Sigmoid colon (tissue), 7 donors: Measurements from ENCODE around the gene AKR1C4. TPM values are rescaled to one million over a fixed set of nuclear protein-coding genes. Genes with fewer than 3 reads are reported as not detected.
"Not testable (repeated sequence)": the region's sequence is repeated elsewhere in the genome, so short reads cannot be mapped to it uniquely, and the experiment has no call there.

Source experiments
- DNase-seq: peaks from one replicate; pipeline ENCODE4 v3.0.0-alpha.2; 2019
- H3K27ac ChIP-seq, 4 donors: fragments of 200-600 bp; sonication (generic); one replicate each; pipeline ENCODE4 v1.5.1; 2016 to 2019; ENCODE audit warnings: mild to moderate bottlenecking in 1 of 4
- H3K27me3 ChIP-seq, 3 donors: fragments of 200-600 bp; sonication (generic); one replicate each; pipeline ENCODE4 v1.5.1; 2019; ENCODE audit warnings: mild to moderate bottlenecking in 1 of 3
- H3K36me3 ChIP-seq, 4 donors: fragments of 200-600 bp; sonication (generic); one replicate each; pipeline ENCODE4 v1.5.1; 2016 to 2019
- H3K4me1 ChIP-seq, 4 donors: fragments of 200-600 bp; sonication (generic); one replicate each; pipeline ENCODE4 v1.5.1; 2017 to 2019
- H3K4me3 ChIP-seq, 4 donors: fragments of 200-600 bp; sonication (generic); one replicate each; pipeline ENCODE4 v1.5.1; 2017 to 2019; ENCODE audit warnings: mild to moderate bottlenecking in 2 of 4, moderate library complexity in 1 of 4
- H3K9me3 ChIP-seq, 4 donors: fragments of 200-600 bp in 3 of 4; sonication (generic) in 3 of 4; one replicate each; pipeline versions ENCODE4 v1.5.1 to v1.6.1; 2013 to 2019
- CTCF ChIP-seq, 4 experiments: fragments of 450-650 bp in 3 of 4; fragments of 200-600 bp in 1 of 4; IDR thresholded peaks; one replicate each; pipeline ENCODE4 v1.5.1; 2016 to 2019; ENCODE audit warnings: antibody characterized with exemption in 4 of 4, mild to moderate bottlenecking in 3 of 4, moderate library complexity in 2 of 4
- EP300 ChIP-seq, 4 donors: sonication (generic); formaldehyde crosslinking; IDR thresholded peaks; one replicate each; pipeline ENCODE4 v1.6.1; 2017; ENCODE audit warnings: antibody characterized with exemption in 4 of 4
- POLR2A ChIP-seq, 2 donors: fragments of 450-650 bp; IDR thresholded peaks; one replicate each; pipeline ENCODE4 v1.6.1; 2016; ENCODE audit warnings: antibody characterized with exemption in 2 of 2, mild to moderate bottlenecking in 2 of 2, moderate library complexity in 2 of 2
- POLR2AphosphoS5 ChIP-seq, 4 donors: sonication (generic); formaldehyde crosslinking; IDR thresholded peaks; one replicate each; pipeline ENCODE4 v1.6.1; 2017; ENCODE audit warnings: antibody characterized with exemption in 4 of 4
- WGBS, 2 donors: extraction: QIAGEN DNeasy Blood & Tissue Kit; methylation state at CpG; one replicate each; pipeline ENCODE4 v1.1.7; 2013; 5-methylcytosine and 5-hydroxymethylcytosine counted together
- intact Hi-C: fragments of 100-400 bp; cut with DNase I; formaldehyde crosslinking; loops from one replicate; pipeline ENCODE4 v1.15.1; 2023
- polyA plus RNA-seq, 3 donors: library from polyadenylated mRNA; stranded (reverse); fragments of 200-250 nt; gene quantifications; one replicate each; pipeline ENCODE4 v1.2.3, GENCODE V29; 2013
- total RNA-seq, 4 donors: library from RNA; depleted of rRNA; stranded (reverse); fragments of >200 nt; gene quantifications; one replicate each; pipeline ENCODE4 v1.1.0, GENCODE V29; 2016
- donor health status: healthy with polysubstance abuse.
- donor health status: Bipolar disorder and iron deficiency.
- donor health status: healthy.

Gene AKR1C4
- total and polyA plus RNA-seq, 7 donors, result not detected

GRCh38 chr10:5219262-5219661 is 22.6 kb downstream of the AKR1C4 start:
- 72 to 80% methylated on average over 3 of the region's 3 CpGs for WGBS, 2 donors
- Histone ChIP-seq H3K4me1 (no peaks in the 10 kb centered on the region), H3K9me3 (no peaks in the 10 kb centered on the region), H3K36me3 (no peaks in the 10 kb centered on the region), H3K27me3 (no peaks in the 10 kb centered on the region), H3K4me3 (no peak overlapping the region), H3K27ac (no peak overlapping the region)
- TF ChIP-seq POLR2A (IDR thresholded peaks at IDR 0.05) (no peak), CTCF (IDR thresholded peaks at IDR 0.05) (no peak), EP300 (IDR thresholded peaks at IDR 0.05) (no peak), POLR2AphosphoS5 (IDR thresholded peaks at IDR 0.05) (no peak)
- DNase-seq, result no peak
- intact Hi-C loops, result no loop called here

GRCh38 chr10:5222942-5223341 is 26.3 kb downstream of the AKR1C4 start:
- H3K27me3 ChIP-seq, H3K36me3 ChIP-seq, intact Hi-C loops, H3K27ac ChIP-seq, H3K4me1 ChIP-seq, DNase-seq, H3K4me3 ChIP-seq, H3K9me3 ChIP-seq: not testable (repeated sequence)
- 78 to 88% methylated on average over 7 of the region's 7 CpGs for WGBS, 2 donors

GRCh38 chr10:5229019-5229418 is 32.4 kb downstream of the AKR1C4 start:
- no peak overlapping the region for H3K27ac ChIP-seq
- TF ChIP-seq POLR2A (IDR thresholded peaks at IDR 0.05) (no peak), EP300 (IDR thresholded peaks at IDR 0.05) (no peak), POLR2AphosphoS5 (IDR thresholded peaks at IDR 0.05) (no peak), CTCF (IDR thresholded peaks at IDR 0.05) (no peak)
- no peaks in the 10 kb centered on the region for H3K27me3 ChIP-seq
- no peak overlapping the region for H3K4me3 ChIP-seq
- WGBS, 2 donors, result 89 to 93% methylated on average over 8 of the region's 8 CpGs
- intact Hi-C loops, result no loop called here
- H3K9me3 ChIP-seq, result no peaks in the 10 kb centered on the region
- H3K36me3 ChIP-seq, result no peaks in the 10 kb centered on the region
- no peak for DNase-seq
- no peaks in the 10 kb centered on the region for H3K4me1 ChIP-seq

GRCh38 chr10:5233324-5233723 is 36.7 kb downstream of the AKR1C4 start:
- Histone ChIP-seq H3K27me3 (no peaks in the 10 kb centered on the region), H3K27ac (no peak overlapping the region), H3K4me3 (no peak overlapping the region), H3K9me3 (no peaks in the 10 kb centered on the region), H3K36me3 (no peaks in the 10 kb centered on the region), H3K4me1 (no peaks in the 10 kb centered on the region)
- no peak for DNase-seq
- intact Hi-C loops, result no loop called here
- TF ChIP-seq POLR2A (IDR thresholded peaks at IDR 0.05) (no peak), EP300 (IDR thresholded peaks at IDR 0.05) (no peak), CTCF (IDR thresholded peaks at IDR 0.05) (no peak), POLR2AphosphoS5 (IDR thresholded peaks at IDR 0.05) (no peak)
- WGBS, 2 donors, result 77 to 84% methylated on average over 2 of the region's 2 CpGs

GRCh38 chr10:5234106-5234860 is 37.6 kb downstream of the AKR1C4 start:
- Histone ChIP-seq H3K27ac (no peak overlapping the region), H3K4me3 (no peak overlapping the region), H3K9me3 (no peaks in the 10 kb centered on the region), H3K4me1 (no peaks in the 10 kb centered on the region), H3K27me3 (no peaks in the 10 kb centered on the region), H3K36me3 (no peaks in the 10 kb centered on the region)
- intact Hi-C loops, result no loop called here
- WGBS, 2 donors, result 60 to 65% methylated on average over 6 of the region's 6 CpGs
- no peak for TF ChIP-seq CTCF (IDR thresholded peaks at IDR 0.05)
- TF ChIP-seq EP300 (IDR thresholded peaks at IDR 0.05), result no peak
- no peak for TF ChIP-seq POLR2AphosphoS5 (IDR thresholded peaks at IDR 0.05)
- no peak for TF ChIP-seq POLR2A (IDR thresholded peaks at IDR 0.05)
- DNase-seq, result no peak

GRCh38 chr10:5237541-5237940 is 40.9 kb downstream of the AKR1C4 start:
- H3K27me3 ChIP-seq, H3K36me3 ChIP-seq, H3K27ac ChIP-seq, H3K4me1 ChIP-seq, intact Hi-C loops, H3K9me3 ChIP-seq, DNase-seq, H3K4me3 ChIP-seq: not testable (repeated sequence)
- 81 to 91% methylated on average over 2 of the region's 2 CpGs for WGBS, 2 donors
